Mucosa of gallbladder (tissue), 1 donor: ENCODE measurements around the gene DMGDH. TPM values are rescaled to one million over a fixed set of nuclear protein-coding genes. Genes with fewer than 3 reads are reported as not detected.
A peak's percentile ranks its signal among the peaks of the same experiment; 100 is the strongest.

ENCODE experiments used
- DNase-seq: peaks from one replicate; pipeline ENCODE4 v3.0.0-alpha.2; 2020; ENCODE audit warnings: low spot score
- total RNA-seq: library from RNA; stranded (reverse); gene quantifications from one replicate; pipeline ENCODE4 v1.2.1, GENCODE V29; 2021
- donor health status: DM: no; HTN: no; CAD: no.

The DMGDH gene
- 1.6 TPM for total RNA-seq

GRCh38 chr5:79069488-79070349 lies at the start of gene DMGDH, which contains the start of gene BHMT2:
DMGDH (minus strand) TSS chr5:79069674; CDS start chr5:79069620, 54 bp downstream.
BHMT2 (plus strand) TSS chr5:79069767; CDS start chr5:79069783, 16 bp downstream.
- no peak for DNase-seq

DNA sequence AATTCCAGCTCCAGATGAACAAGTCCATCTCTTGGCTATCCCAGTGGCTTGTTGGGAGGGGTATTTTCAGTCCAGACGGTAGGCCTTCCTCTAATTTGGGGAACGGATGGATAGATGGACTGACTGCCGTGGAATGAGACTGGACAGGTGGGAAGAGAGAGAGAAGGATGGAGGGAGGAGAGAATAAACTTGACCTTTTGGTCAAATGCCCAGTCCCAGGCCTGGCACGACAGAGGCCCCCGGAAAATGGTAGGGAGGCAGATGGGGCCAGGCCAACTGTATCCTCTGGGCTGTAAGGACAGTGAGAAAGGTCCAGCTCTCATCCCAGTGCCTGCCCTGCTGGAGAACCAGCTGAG lies 43.2 kb upstream of the DMGDH start:
- no peak for DNase-seq

- no peak for DNase-seq
These were observed 42.7 kb upstream of the DMGDH start for GRCh38 chr5:79111960-79112702.

DNA sequence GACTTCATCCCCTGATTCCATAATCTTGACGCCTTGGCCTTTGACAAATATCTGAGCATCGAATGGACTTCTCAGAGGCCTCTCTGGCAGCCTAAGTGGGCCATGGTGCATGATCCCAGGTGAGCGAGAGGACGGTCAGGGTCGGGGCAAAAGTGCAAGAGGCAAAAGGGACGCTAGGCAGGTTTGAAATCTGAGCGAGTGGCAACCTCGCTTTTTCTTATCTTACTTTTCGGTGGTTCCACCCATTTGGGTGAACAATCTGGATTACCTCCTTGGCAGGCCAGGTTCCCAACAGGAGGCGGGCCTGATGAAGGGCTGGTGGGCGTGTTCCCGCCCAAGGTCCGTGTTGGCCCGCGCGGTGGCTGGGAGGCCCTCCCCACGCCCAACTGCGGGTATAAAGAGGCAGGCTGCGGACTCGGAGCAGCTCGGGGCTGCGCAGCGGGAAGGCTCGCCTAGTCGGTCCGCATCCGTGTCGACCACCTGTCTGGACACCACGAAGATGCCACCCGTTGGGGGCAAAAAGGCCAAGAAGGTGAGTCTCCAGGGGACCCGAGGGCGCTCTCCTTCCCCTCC lies 42.0 kb upstream of the DMGDH start, which contains the start of gene BHMT:
Gene BHMT, plus strand, starts transcription at position 423 of the 573 bp plus-strand sequence. Its CDS starts 77 bp downstream, at position 500.
- no peak for DNase-seq

GRCh38 chr5:79109527-79110492 lies 40.3 kb upstream of the DMGDH start:
- no peak for DNase-seq

DNA sequence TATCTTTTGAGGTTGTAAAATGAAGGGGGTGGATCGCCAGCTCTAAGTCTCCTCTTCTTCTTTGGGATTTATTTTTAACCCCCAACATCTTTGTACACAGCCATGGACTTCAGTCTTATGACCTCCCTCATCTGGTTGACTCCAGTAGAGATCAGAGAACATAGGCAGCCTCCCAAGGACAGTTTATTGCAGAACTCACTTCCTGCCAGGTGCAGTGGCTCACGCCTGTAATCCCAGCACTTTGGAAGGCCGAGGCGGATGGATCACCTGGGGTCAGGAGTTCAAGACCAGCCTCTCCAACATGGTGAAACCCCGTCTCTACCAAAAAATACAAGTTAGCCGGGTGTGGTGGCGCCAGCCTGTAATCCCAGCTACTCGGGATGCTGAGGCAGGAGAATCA lies 39.3 kb upstream of the DMGDH start:
- no peak for DNase-seq

GRCh38 chr5:79108086-79108485 lies 38.6 kb upstream of the DMGDH start:
- no peak for DNase-seq

DNA sequence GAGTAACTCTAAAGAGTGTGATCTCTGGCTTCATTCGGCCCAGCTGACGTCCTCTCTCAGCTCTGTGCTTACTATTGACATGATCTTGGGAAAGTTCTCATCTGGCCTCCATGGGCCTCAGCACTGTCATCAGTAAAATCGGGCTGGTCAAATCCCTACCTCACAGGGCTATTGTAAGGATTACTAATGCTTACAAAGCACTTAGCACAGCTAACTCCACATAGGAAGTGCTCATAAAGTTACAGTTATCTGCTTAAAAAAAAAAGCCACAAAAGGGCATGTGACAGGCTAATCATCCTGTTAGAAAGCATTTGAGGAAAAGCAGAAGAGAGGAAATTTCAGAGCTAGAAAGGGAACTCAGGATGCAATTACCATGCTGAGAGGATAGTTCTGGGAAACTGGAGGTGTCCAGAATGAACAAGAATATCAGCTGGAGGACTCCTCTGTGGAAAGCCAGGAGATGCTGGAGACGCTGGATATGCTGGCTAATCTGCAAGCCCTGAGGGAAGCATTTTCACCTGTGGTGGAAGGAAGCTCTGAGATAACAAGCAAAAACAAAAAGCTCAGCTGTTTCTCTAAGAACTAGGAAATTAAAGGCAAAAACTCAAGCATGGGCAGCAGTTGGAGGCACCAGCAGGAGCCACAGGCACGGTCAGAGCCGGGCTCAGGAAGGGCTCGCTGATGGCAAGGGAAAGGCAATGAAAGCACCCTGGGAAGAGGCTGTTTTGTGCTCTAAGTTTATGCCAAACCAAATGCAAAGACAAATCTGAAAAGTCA lies 37.7 kb upstream of the DMGDH start:
- no peak for DNase-seq

DNA sequence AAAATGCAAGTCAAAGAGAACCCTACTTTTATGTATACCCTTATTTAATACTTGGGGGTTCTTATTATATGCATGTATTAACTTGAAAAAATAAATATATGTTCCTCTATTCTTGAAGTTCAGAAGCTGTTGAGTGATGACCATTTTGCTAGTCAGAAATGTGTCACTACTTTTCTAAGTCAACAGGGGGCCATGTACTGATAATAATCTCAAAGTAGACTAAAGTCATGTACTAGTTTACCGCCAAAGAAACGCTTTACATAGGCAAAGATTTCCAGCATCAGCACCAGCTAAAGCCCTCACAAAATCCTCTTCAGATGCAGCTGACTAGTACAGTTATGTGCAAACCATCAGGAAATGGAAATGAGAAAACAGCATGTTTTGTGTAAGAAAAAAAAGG lies 36.4 kb upstream of the DMGDH start:
- DNase-seq: no peak

DNA sequence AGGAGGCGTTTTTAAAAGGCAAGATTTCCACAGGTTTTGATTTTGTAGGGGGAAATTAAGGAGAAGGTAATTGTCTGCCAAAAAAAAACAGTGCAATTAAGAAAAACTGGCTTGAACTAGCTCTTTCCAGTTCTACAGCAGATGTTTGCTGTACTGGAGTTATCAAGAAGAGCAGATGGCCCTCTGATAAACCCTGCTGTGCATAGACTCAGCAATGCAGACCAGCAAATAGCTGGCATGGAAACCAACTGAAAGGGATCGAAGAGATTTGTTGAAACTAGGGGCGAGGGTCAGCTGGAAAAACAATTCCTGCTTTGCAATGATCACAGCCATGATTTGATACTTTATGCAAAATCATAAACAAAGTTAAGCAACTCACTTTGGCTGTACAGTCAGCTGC lies 24.3 kb upstream of the DMGDH start:
- DNase-seq: peak; percentile 25

- no peak for DNase-seq
These were observed 21.6 kb upstream of the DMGDH start for GRCh38 chr5:79091064-79091463.

- no peak for DNase-seq
These were observed 19.0 kb upstream of the DMGDH start for GRCh38 chr5:79088507-79088906.

DNA sequence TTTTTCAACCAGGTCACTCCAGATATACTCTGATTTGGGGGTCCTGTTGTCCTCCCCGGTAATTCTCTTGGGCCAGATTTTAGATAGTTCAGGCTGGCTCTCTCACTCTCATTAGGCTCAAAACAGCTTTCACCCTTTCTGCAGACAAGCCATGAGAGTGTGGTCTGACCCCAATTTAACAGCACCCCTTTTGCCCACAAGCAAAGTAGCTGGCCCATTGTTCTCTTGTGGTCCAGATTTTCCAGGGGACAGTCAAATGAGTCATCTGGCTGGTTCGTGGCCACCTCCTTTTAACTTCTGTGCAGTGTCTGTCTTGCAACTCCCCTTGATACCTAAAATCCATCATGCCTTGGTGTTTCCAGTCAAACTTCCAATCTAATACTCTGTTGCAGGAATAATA lies 16.6 kb upstream of the DMGDH start:
- no peak for DNase-seq

DNA sequence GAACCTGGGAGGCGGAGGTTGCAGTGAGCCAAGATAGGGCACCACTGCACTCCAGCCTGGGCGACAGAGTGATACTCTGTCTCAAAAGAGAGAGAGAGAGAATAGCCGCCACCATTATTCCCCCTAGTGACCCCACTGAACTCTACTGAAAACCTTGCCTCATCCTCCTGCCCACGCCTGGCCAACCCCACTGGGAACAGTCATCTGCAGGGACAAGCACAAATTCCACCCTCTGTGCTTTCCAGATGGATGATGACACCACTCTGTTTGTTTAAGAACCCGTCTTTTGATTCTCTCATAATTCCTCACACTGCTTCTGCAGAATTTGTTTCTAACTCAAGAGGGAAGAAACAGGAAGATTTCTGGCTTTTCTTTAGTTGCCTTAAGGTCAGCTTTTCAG lies 12.3 kb upstream of the DMGDH start:
- no peak for DNase-seq

DNA sequence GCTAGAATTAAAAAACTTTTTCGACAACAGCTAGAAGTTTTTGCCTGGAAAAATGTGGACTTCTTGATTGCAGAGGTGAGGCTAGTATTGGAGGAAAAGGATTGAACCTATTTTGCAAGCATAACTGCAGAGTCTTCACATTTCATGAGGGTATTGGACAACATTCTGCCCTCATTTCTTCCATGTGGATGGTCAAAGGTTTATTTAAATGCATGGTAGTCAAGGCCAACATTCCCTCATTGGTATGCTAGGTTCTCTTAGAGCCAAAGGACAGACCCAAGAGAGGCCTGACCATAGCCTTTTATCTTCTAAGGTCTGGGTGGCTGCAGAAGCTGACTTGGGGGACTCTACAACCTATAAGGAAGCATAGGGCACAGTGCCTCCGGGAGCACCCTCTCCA lies 11.3 kb upstream of the DMGDH start:
- DNase-seq: no peak

- no peak for DNase-seq
These were observed 8.3 kb upstream of the DMGDH start for GRCh38 chr5:79077680-79078365.

DNA sequence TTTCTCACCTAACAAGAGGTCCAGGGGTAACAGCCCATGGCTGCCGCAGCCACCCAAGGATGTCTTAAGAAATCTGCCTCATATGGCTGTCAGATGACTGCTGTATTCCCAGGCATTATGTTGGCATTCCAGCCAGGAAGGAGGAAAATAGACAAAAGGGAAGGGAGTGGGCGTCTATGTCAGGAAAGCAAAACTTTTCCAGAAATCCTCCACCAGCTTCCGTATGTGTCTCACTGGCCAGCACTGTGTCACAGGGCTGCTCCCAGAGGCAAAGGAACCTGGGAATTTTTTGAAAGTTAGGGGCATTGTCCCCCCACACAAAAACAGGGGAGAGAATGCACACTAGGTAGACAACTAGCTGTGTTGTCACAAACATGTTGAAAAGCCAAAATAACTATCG lies 7.3 kb upstream of the DMGDH start:
- no peak for DNase-seq

GRCh38 chr5:79075646-79076426 lies 6.4 kb upstream of the DMGDH start:
- no peak for DNase-seq

DNA sequence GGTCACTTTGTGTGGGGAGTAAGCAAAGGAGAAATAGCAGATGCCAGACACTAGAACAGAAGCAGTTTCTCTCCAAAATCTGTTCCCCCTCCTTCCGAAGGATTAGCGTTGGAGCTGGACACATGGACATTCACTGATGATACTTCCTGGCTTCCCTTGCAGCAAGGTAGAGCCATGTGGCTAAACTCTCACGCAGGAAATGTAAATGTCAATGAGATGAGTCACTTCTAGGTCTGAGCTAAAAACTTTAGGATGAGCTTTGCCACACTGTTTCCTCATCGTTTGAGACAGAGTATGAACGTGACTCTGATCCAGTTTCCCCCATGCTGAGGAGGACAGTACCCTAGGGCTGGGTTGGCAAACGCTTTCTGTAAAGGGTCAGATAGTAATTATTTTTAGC lies 5.2 kb upstream of the DMGDH start:
- DNase-seq: no peak
